PFSK-1 (cell line): ENCODE results near the gene MLST8.

Source experiments
- FOXP2 ChIP-seq: optimal IDR thresholded peaks from 2 replicates; pipeline ENCODE3; 2011; ENCODE audit warnings: borderline replicate concordance, control low read depth, inconsistent platforms; ENCODE audit not compliant: insufficient read depth; ENCODE audit errors: extremely low read length, extremely low read depth
- POLR2AphosphoS5 ChIP-seq: IDR thresholded peaks from 2 replicates; pipeline ENCODE4 v1.6.1; 2012; ENCODE audit warnings: low read depth, mild to moderate bottlenecking, control low read depth, low read length, moderate library complexity
- SIN3A ChIP-seq: IDR thresholded peaks from 2 replicates; pipeline ENCODE4 v1.6.1; 2012; ENCODE audit warnings: mild to moderate bottlenecking, low read length, moderate library complexity, borderline replicate concordance; ENCODE audit not compliant: insufficient read depth
- TAF1 ChIP-seq: IDR thresholded peaks from 2 replicates; pipeline ENCODE4 v1.6.1; 2012; ENCODE audit warnings: low read length, control low read depth, borderline replicate concordance; ENCODE audit not compliant: insufficient read depth
- TF ChIP-seq, protein P1 (sequence below), 2 experiments: IDR thresholded peaks; 2 replicates each; pipeline versions ENCODE4 v1.6.1 to v1.8.0; 2011 to 2012; ENCODE audit warnings: low read depth in 2 of 2, low read length in 2 of 2, control low read depth in 1 of 2, inconsistent platforms in 1 of 2, mild to moderate bottlenecking in 1 of 2, moderate library complexity in 1 of 2; ENCODE audit not compliant: insufficient read depth in 1 of 2

Gene MLST8

DNA sequence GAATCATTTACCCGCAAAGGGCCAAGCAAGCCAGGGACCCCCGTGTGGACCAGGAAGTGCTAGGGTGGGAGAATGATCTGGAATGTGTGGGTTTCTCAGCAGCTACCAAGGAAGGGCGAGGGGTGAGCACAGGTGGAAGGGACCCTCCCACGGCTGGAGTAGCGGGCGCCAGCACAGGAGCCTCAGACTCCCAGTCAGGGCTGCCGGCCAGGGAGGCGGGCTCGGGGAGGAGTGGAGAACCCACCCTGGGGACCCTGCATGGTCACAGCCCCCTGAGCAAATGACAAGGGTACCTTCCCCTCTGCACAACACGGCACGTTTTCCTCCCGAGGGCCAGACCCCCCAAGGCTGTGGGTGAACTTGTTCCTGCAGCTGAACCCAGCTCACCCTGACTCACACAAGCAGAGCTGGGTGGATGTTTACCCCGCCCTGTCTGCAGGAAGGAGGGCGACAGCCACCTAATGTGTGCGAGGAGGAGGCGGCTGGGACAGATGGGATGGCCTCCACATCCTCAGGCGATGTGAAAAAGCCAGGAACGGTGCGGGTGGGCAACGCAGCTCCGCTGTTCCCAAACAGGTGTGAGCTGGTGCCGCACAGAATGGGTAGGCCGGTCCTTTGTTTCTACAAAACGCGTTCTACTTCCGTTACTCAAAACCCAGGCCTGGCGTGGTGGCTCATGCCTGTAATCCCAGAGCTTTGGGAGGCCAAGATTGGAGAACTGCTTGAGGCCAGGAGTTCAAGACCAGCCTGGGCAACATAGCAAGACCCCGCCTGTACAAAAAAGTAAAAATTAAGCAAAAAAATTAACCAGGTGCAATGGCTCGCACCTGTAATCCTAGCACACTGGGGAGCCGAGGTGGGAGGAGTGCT is 39.9 kb downstream of the MLST8 start:
- TF ChIP-seq POLR2AphosphoS5 (no peak), TAF1 (no peak), SIN3A (no peak), FOXP2 (no peak)
- TF ChIP-seq, protein P1, sequence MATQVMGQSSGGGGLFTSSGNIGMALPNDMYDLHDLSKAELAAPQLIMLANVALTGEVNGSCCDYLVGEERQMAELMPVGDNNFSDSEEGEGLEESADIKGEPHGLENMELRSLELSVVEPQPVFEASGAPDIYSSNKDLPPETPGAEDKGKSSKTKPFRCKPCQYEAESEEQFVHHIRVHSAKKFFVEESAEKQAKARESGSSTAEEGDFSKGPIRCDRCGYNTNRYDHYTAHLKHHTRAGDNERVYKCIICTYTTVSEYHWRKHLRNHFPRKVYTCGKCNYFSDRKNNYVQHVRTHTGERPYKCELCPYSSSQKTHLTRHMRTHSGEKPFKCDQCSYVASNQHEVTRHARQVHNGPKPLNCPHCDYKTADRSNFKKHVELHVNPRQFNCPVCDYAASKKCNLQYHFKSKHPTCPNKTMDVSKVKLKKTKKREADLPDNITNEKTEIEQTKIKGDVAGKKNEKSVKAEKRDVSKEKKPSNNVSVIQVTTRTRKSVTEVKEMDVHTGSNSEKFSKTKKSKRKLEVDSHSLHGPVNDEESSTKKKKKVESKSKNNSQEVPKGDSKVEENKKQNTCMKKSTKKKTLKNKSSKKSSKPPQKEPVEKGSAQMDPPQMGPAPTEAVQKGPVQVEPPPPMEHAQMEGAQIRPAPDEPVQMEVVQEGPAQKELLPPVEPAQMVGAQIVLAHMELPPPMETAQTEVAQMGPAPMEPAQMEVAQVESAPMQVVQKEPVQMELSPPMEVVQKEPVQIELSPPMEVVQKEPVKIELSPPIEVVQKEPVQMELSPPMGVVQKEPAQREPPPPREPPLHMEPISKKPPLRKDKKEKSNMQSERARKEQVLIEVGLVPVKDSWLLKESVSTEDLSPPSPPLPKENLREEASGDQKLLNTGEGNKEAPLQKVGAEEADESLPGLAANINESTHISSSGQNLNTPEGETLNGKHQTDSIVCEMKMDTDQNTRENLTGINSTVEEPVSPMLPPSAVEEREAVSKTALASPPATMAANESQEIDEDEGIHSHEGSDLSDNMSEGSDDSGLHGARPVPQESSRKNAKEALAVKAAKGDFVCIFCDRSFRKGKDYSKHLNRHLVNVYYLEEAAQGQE (IDR thresholded peaks at IDR 0.05; ENCODE audit: insufficient read depth in 1 of 2, low read depth in 2 of 2, low read length in 2 of 2) = no peak

DNA sequence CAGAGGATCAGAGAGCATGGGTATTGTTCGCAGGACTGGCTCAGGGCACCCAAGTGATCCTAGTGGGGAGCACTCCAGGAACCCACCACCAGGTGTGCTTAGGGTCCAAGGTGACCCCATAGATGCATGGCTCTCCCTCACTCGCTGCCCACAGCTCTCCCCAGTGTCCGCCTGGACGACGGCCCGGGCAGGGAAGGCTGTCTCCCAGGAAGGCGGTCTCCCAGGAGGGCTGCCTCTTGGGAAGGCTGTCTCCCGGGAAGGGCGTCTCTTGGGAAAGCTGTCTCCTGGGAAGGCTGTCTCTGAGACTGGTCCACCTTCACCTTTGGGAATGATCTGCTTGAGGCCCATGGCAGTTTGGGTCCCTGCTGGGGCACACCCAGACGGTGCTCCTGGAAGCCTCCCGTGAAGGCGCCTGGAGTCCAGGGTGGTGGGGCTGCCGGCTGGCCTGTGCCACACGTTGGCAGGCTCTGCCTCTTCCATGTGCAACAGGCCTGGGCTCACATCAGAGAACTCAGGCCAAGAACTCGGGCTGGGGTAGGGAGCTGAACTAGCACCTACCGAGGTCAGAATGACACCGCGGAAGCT is 41.1 kb downstream of the MLST8 start:
- TF ChIP-seq SIN3A (no peak), TAF1 (no peak), FOXP2 (no peak), POLR2AphosphoS5 (no peak)
- TF ChIP-seq, protein P1 (IDR thresholded peaks at IDR 0.05; ENCODE audit: insufficient read depth in 1 of 2, low read depth in 2 of 2, low read length in 2 of 2) = no peak

DNA sequence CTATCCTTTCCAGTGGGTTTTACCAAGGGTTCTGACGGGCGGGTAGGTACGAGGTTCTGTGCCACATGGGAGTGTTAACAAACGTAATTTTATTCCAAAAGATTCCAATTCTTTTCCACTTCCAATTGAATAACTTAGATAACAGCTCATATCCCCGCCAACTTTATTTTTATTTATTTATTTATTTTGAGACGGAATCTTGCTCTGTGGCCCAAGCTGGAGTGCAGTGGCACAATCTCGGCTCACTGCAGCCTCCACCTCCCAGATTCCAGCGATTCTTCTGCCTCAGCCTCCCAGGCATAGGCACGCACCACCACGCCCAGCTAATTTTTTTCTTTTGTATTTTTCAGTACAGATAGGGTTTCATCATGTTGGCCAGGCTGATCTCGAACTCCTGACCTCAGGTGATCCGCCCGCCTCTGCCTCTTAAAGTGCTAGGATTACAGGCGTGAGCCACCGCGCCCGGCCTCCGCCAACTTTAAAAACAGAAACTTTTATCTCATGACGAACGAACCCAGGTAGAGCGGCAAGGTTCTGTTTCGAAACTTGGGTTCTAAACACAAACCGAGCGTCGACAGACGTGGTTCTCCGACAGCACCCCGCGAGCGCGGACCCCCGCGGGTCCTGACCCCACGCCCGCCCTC is 45.5 kb downstream of the MLST8 start:
- TF ChIP-seq FOXP2 (no peak), TAF1 (no peak), POLR2AphosphoS5 (no peak), SIN3A (no peak)
- TF ChIP-seq, protein P1 (IDR thresholded peaks at IDR 0.05; ENCODE audit: insufficient read depth in 1 of 2, low read depth in 2 of 2, low read length in 2 of 2) = no peak

DNA sequence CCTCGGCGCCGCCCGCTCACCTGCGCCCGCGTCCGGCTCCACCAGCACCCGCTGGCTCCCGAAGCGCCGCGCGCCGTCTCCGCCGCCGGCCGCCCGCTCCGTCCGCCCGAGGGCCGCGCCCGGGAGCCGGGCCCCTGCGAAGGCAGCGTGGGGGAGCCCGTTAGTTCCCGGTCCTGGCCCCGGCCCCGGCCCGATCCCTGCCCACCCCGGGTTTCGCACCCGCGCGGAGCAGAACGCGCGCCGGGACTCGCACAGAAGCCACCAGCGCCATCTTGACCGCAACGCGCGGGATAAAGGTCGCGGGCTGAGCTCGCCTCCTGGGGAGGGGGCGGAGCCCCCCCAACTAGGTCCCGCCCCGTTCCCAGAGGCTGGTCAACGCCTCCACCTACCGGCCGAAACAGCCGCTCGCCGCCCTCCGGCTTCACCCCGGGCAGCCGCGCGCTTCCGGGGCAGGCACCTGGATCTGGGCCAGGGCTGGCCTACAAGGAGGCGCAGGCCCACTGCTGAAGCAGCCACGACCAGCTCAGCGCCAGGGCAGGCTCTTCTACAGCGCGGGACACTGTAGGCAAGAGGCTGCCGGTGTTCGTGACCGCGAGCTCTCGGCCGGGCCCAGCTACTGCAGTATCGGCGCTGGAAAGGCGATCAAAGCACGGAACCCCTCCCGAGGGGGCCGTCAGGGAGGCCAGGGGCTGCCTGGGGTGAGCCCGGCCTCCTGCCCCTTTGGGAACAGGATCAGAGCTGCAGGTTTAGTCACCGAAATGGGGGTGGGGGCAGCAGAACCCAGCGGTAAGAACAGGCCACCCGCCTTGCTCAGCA is 46.2 kb downstream of the MLST8 start, which contains the start of gene ECI1:
TSS of gene ECI1 (minus strand) at position 292 of the 816 bp plus-strand sequence. CDS start at position 271, 21 bp downstream.
- peak; percentile 93 for TF ChIP-seq TAF1
- no peak for TF ChIP-seq SIN3A
- TF ChIP-seq, protein P1 (IDR thresholded peaks at IDR 0.05; ENCODE audit: insufficient read depth in 1 of 2, low read depth in 2 of 2, low read length in 2 of 2) = peak in 1 of 2 experiments; percentile 12; a peak in 1 of 4 replicates
- TF ChIP-seq POLR2AphosphoS5 = peak; percentile 64
- TF ChIP-seq FOXP2 = peak; percentile 90
